ENCODE results near the gene NPEPPS. TPM values are rescaled to one million over a fixed set of nuclear protein-coding genes. Genes with fewer than 3 reads are reported as not detected.
"Not testable (repeated sequence)": the region's sequence is repeated elsewhere in the genome, so short reads cannot be mapped to it uniquely, and the experiment has no call there.

Gene NPEPPS
- polyA plus RNA-seq, 4 donors = 136 to 164 (median 143) TPM

- not testable (repeated sequence) for DNase-seq (ENCODE audit: low read depth in 4 of 4, low spot score in 3 of 4)
Measured at GRCh38 chr17:47556108-47556507, 25.2 kb downstream of the NPEPPS start.

GRCh38 chr17:47560517-47561043, 29.7 kb downstream of the NPEPPS start:
- not testable (repeated sequence) for DNase-seq (ENCODE audit: low read depth in 4 of 4, low spot score in 3 of 4)

- not testable (repeated sequence) for DNase-seq (ENCODE audit: low read depth in 4 of 4, low spot score in 3 of 4)
Measured at GRCh38 chr17:47561698-47562405, 30.9 kb downstream of the NPEPPS start.

GRCh38 chr17:47562406-47562705, 31.4 kb downstream of the NPEPPS start:
- not testable (repeated sequence) for DNase-seq (ENCODE audit: low read depth in 4 of 4, low spot score in 3 of 4)

- DNase-seq (ENCODE audit: low read depth in 4 of 4, low spot score in 3 of 4) = not testable (repeated sequence)
Measured at GRCh38 chr17:47567261-47567660, 36.4 kb downstream of the NPEPPS start.

- not testable (repeated sequence) for DNase-seq (ENCODE audit: low read depth in 4 of 4, low spot score in 3 of 4)
Measured at GRCh38 chr17:47572561-47572960, 41.7 kb downstream of the NPEPPS start.

- not testable (repeated sequence) for DNase-seq (ENCODE audit: low read depth in 4 of 4, low spot score in 3 of 4)
Measured at GRCh38 chr17:47582416-47582815, 51.5 kb downstream of the NPEPPS start.

- not testable (repeated sequence) for DNase-seq (ENCODE audit: low read depth in 4 of 4, low spot score in 3 of 4)
Measured at GRCh38 chr17:47586378-47587055, 55.6 kb downstream of the NPEPPS start.

GRCh38 chr17:47593522-47593921, 62.6 kb downstream of the NPEPPS start:
- DNase-seq (ENCODE audit: low read depth in 4 of 4, low spot score in 3 of 4) = not testable (repeated sequence)

GRCh38 chr17:47603830-47604597, 73.1 kb downstream of the NPEPPS start:
- no peak for DNase-seq (ENCODE audit: low read depth in 4 of 4, low spot score in 3 of 4)

- DNase-seq (ENCODE audit: low read depth in 4 of 4, low spot score in 3 of 4) = no peak
Measured at GRCh38 chr17:47604598-47604927, 73.7 kb downstream of the NPEPPS start.

GRCh38 chr17:47605011-47605410, 74.1 kb downstream of the NPEPPS start:
- DNase-seq (ENCODE audit: low read depth in 4 of 4, low spot score in 3 of 4) = no peak

- DNase-seq (ENCODE audit: low read depth in 4 of 4, low spot score in 3 of 4) = no peak
Measured at GRCh38 chr17:47607481-47607880, 76.6 kb downstream of the NPEPPS start.

GRCh38 chr17:47611372-47612350, 80.8 kb downstream of the NPEPPS start:
- no peak for DNase-seq (ENCODE audit: low read depth in 4 of 4, low spot score in 3 of 4)

GRCh38 chr17:47615766-47616424, 85.0 kb downstream of the NPEPPS start:
- peak; percentile 28 to 43 (median 34) for DNase-seq (ENCODE audit: low read depth in 4 of 4, low spot score in 3 of 4)

- DNase-seq (ENCODE audit: low read depth in 4 of 4, low spot score in 3 of 4) = no peak
Measured at GRCh38 chr17:47618410-47618809, 87.5 kb downstream of the NPEPPS start.

- no peak for DNase-seq (ENCODE audit: low read depth in 4 of 4, low spot score in 3 of 4)
Measured at GRCh38 chr17:47620503-47621245, 89.8 kb downstream of the NPEPPS start.

GRCh38 chr17:47621293-47622179, 90.6 kb downstream of the NPEPPS start:
- no peak for DNase-seq (ENCODE audit: low read depth in 4 of 4, low spot score in 3 of 4)
